ENCODE data around the gene XKR3.
"Not testable (repeated sequence)": the region's sequence is repeated elsewhere in the genome, so short reads cannot be mapped to it uniquely, and the experiment has no call there.

Gene XKR3

DNA sequence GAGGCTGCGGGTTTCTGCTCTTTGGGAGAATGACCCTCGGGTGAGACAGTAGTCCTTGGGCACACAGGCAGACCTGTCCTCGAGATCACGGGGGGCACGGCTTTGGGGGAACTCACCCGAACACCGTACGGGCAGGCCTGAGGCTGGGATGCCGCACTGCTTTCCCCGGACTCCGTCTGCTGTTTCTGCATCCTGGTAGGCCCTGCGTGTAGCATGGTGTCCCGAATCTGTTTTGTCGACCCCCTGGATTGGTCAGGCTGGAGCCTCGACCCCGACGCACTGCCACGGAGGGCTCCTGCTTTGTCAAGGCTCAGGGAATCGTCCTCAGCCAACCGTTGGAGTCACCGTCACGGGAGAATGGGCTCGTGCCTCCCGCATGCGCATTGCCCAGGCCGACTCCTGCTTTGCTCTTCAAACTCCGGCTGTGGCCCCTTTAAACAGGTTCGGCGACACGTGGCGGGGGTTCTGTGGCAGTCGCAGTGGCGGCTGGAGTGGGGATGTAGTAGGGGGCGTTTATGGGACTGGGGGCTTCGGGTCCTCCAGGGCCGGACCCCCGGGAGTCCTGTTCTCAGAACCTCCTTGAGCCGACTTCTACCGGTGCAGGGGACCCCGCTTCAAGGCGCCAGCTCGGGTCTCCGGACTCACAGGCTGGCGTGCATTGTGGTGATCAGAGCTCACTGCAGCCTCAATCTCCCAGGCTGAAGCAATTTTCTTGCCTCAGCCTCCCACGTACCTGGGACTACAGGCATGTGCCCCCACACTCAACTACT, 76.9 kb downstream of the XKR3 start:
- DNase-seq (ENCODE audit: low read depth in 2 of 3, low spot score in 1 of 3) = not testable (repeated sequence)

DNA sequence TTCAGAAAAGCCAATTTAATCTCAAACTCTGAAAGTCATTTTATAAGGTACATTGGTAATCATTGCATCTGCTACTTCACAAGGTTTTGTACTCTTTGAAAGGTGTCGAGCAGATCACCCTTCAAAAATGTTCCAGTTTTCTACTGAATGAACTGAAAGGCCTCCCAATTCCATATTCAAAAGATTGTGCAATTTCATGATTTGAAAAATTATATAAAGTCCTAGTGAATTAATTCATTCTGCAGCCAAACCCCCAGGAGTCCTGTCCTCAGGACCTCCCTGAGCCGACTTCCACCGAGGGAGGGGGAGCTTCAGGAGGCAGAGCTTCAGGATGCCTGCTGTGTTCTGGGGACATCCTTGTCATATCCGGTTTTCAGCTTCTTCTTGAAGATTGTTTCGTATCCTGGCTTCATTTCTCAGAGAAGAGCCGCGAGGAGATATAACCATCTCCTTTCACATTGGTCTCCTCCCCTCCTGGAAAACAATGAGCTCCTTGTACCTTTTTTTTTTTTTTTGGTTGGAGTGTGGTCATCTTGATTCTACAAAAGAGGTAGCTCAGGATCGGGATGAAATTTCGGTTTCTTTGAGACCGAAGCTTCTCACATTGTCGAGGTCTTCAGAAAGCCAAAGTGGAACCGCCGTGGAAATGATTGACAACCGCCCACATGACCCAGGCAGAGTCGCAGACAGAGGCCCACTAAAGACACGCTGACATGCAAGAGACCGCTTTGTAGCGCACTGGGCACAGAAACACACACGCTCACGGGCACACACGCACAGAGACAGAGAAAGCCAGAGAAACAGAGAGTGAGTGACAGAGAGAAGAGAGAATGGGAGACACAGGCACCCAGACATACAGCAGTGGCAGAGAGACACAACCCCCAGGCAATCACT, 77.7 kb downstream of the XKR3 start:
- DNase-seq (ENCODE audit: low read depth in 2 of 3, low spot score in 1 of 3) = not testable (repeated sequence)

DNA sequence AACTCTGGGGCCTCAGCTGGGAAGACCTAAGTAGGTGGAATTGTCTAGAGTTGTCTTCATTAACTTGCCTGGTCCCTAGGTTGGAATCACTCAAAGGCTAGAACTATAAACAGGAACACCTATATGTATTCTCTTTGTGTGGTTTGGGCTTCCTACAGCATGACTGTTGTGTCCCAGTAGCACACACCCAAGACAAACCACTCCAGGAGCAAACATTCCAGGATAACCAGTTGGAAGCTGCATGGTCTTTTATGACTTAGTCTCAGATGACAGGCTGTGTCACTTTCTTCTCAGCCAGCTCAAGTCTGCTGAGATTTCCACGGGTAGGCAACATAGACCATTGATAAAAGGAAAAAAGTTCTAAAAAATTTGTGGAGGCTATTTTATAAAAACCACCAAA, 90.9 kb downstream of the XKR3 start:
- not testable (repeated sequence) for DNase-seq (ENCODE audit: low read depth in 2 of 3, low spot score in 1 of 3)
